Measurements from ENCODE around the gene FNTB. TPM values are rescaled to one million over a fixed set of nuclear protein-coding genes. Genes with fewer than 3 reads are reported as not detected.

The FNTB gene
- total RNA-seq, 1 experiment from 2014 or later, result 26.7 TPM

- TF ChIP-seq, protein P1, sequence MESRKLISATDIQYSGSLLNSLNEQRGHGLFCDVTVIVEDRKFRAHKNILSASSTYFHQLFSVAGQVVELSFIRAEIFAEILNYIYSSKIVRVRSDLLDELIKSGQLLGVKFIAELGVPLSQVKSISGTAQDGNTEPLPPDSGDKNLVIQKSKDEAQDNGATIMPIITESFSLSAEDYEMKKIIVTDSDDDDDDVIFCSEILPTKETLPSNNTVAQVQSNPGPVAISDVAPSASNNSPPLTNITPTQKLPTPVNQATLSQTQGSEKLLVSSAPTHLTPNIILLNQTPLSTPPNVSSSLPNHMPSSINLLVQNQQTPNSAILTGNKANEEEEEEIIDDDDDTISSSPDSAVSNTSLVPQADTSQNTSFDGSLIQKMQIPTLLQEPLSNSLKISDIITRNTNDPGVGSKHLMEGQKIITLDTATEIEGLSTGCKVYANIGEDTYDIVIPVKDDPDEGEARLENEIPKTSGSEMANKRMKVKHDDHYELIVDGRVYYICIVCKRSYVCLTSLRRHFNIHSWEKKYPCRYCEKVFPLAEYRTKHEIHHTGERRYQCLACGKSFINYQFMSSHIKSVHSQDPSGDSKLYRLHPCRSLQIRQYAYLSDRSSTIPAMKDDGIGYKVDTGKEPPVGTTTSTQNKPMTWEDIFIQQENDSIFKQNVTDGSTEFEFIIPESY (IDR thresholded peaks at IDR 0.05; ENCODE audit: extremely low read depth, insufficient replicate concordance, low read length), result peak; percentile 78
- TF ChIP-seq POLR2AphosphoS5 (IDR thresholded peaks at IDR 0.05; ENCODE audit: low read depth, low read length), result peak; percentile 78
- peak; percentile 23 for TF ChIP-seq TCF7L2 (IDR thresholded peaks at IDR 0.05; ENCODE audit: borderline replicate concordance, extremely low read depth, insufficient read depth, insufficient read length)
- TF ChIP-seq ZFX (IDR thresholded peaks at IDR 0.05), result no peak
Measured at GRCh38 chr14:64986648-64987437, at the start of gene FNTB (continued).

- Histone ChIP-seq H3K9me2 (ENCODE audit: insufficient read depth) (no peaks in the 10 kb centered on the region), H2AFZ (ENCODE audit: low read depth, low read length, poor library complexity, severe bottlenecking) (no peak overlapping the region), H3K4me3 (replicated peaks in 1 of 2; ENCODE audit: low read depth in 1 of 2, low read length in 2 of 2) (no peak overlapping the region), H3K27ac (ENCODE audit: low read depth, low read length) (no peak overlapping the region), H3K9ac (ENCODE audit: low read length) (no peak overlapping the region), H4K20me1 (ENCODE audit: insufficient read depth) (no peaks in the 10 kb centered on the region), H3K27me3 (ENCODE audit: insufficient read depth, low read length) (no peaks in the 10 kb centered on the region), H3K4me2 (ENCODE audit: low read length) (no peak overlapping the region), H3K79me2 (ENCODE audit: insufficient read depth, low read length) (no peaks in the 10 kb centered on the region; the same call in 1 of the 2 replicates), H3K9me3 (ENCODE audit: control insufficient read depth in 1 of 2, insufficient read depth in 1 of 2, low read depth in 1 of 2, low read length in 2 of 2) (no peaks in the 10 kb centered on the region), H3K36me3 (ENCODE audit: control insufficient read depth in 1 of 2, insufficient read depth in 2 of 2, low read length in 2 of 2) (peaks cover 9 to 14% of the 10 kb centered on the region in 2 experiments; a peak in 3 of 4 replicates), H3K4me1 (ENCODE audit: control insufficient read depth in 1 of 2, insufficient read depth in 2 of 2, low read length in 2 of 2) (no peaks in the 10 kb centered on the region)
- no TSS peak for BruUV-seq (replicated peaks)
- ChIA-PET POLR2A (no interaction called here), RAD21 (ENCODE audit: low non-redundant PET in 1 of 2, low total read pairs in 2 of 2, uncharacterized antibody in 2 of 2, unreplicated experiment in 2 of 2) (no interaction called here), CTCF (interaction anchor here (1.6 kb wide), 1 partner anchor 27 kb away, joined by 6 read pairs; no protein-coding TSS in a partner anchor)
- ATAC-seq (peak; percentile 25; the same call in 1 of the 2 replicates), DNase-seq (ENCODE audit: low read depth, low spot score) (no peak)
- intact Hi-C loops (cut with micrococcal nuclease), result no loop called here
- no peak for TF ChIP-seq ZFX (IDR thresholded peaks at IDR 0.05)
- TF ChIP-seq, protein P1 (IDR thresholded peaks at IDR 0.05; ENCODE audit: extremely low read depth, insufficient replicate concordance, low read length), result no peak
- TF ChIP-seq POLR2AphosphoS5 (IDR thresholded peaks at IDR 0.05; ENCODE audit: low read depth, low read length), result no peak
- no peak for TF ChIP-seq EZH2phosphoT487 (IDR thresholded peaks at IDR 0.05; ENCODE audit: borderline replicate concordance)
- TF ChIP-seq JUND (IDR thresholded peaks at IDR 0.05), result no peak
- no peak for TF ChIP-seq REST (IDR thresholded peaks at IDR 0.05; ENCODE audit: low read depth)
- TF ChIP-seq RAD21 (IDR thresholded peaks at IDR 0.05; ENCODE audit: low read depth), result no peak
- no peak for TF ChIP-seq ZNF274 (IDR thresholded peaks at IDR 0.05; ENCODE audit: low read depth, low read length)
- TF ChIP-seq ELF1 (IDR thresholded peaks at IDR 0.05; ENCODE audit: borderline replicate concordance, low read depth), result no peak
- TF ChIP-seq EGR1 (IDR thresholded peaks at IDR 0.05; ENCODE audit: low read depth), result no peak
Measured at GRCh38 chr14:64937171-64937820, 49.4 kb upstream of the FNTB start.
